Trophoblast cell (in vitro differentiated cells and primary cell): Measurements from ENCODE around the gene GOSR1.
"Not testable (repeated sequence)": the region's sequence is repeated elsewhere in the genome, so short reads cannot be mapped to it uniquely, and the experiment has no call there.

ENCODE experiments used
- DNase-seq, 2 donors: peaks; one replicate each; pipeline ENCODE4 v3.0.0-alpha.2; 2016
- H2AFZ ChIP-seq: 2 replicates; pipeline ENCODE4 v1.6.1; 2013; ENCODE audit warnings: low read length, moderate library complexity, mild to moderate bottlenecking; ENCODE audit not compliant: insufficient read depth, poor library complexity
- H2AK5ac ChIP-seq: 2 replicates; pipeline ENCODE4 v1.6.1; 2013; ENCODE audit warnings: mild to moderate bottlenecking, low read length
- H2BK120ac ChIP-seq: 2 replicates; pipeline ENCODE4 v1.6.1; 2013; ENCODE audit warnings: low read length, mild to moderate bottlenecking, moderate library complexity; ENCODE audit not compliant: insufficient read depth, poor library complexity
- H2BK12ac ChIP-seq: 2 replicates; pipeline ENCODE4 v1.6.1; 2013; ENCODE audit warnings: mild to moderate bottlenecking, low read length, moderate library complexity
- H2BK5ac ChIP-seq: 2 replicates; pipeline ENCODE4 v1.6.1; 2013; ENCODE audit warnings: low read length, low read depth, moderate library complexity, mild to moderate bottlenecking; ENCODE audit not compliant: poor library complexity
- H3K14ac ChIP-seq: 2 replicates; pipeline ENCODE4 v1.6.1; 2013; ENCODE audit warnings: mild to moderate bottlenecking, low read length
- H3K18ac ChIP-seq: 2 replicates; pipeline ENCODE4 v1.6.1; 2013; ENCODE audit warnings: mild to moderate bottlenecking, low read length
- H3K23ac ChIP-seq: 2 replicates; pipeline ENCODE4 v1.6.1; 2013; ENCODE audit warnings: low read length
- H3K27ac ChIP-seq: 2 replicates; pipeline ENCODE4 v1.5.1; 2013; ENCODE audit warnings: low read depth, mild to moderate bottlenecking, inconsistent platforms, low read length, moderate library complexity
- H3K27me3 ChIP-seq: 2 replicates; pipeline ENCODE4 v1.6.1; 2013; ENCODE audit warnings: inconsistent platforms, mild to moderate bottlenecking, low read length, moderate library complexity; ENCODE audit not compliant: insufficient read depth
- H3K36me3 ChIP-seq, 2 experiments: 1 replicate in 1 of 2; 2 replicates in 1 of 2; pipeline ENCODE4 v1.6.1; 2013; ENCODE audit warnings: low read length in 2 of 2, mild to moderate bottlenecking in 2 of 2, moderate library complexity in 1 of 2; ENCODE audit not compliant: insufficient read depth in 2 of 2, control insufficient read depth in 1 of 2
- H3K4ac ChIP-seq: 2 replicates; pipeline ENCODE4 v1.6.1; 2013; ENCODE audit warnings: low read depth, mild to moderate bottlenecking, low read length, moderate library complexity
- H3K4me1 ChIP-seq, 2 experiments: 1 replicate in 1 of 2; 2 replicates in 1 of 2; pipeline ENCODE4 v1.6.1; 2013; ENCODE audit warnings: low read length in 2 of 2, mild to moderate bottlenecking in 2 of 2, moderate library complexity in 1 of 2; ENCODE audit not compliant: insufficient read depth in 2 of 2, control insufficient read depth in 1 of 2
- H3K4me2 ChIP-seq: 2 replicates; pipeline ENCODE4 v1.6.1; 2013; ENCODE audit warnings: inconsistent platforms, mild to moderate bottlenecking, low read length, moderate library complexity
- H3K4me3 ChIP-seq: 2 replicates; pipeline ENCODE4 v1.5.1; 2013; ENCODE audit warnings: mild to moderate bottlenecking, low read depth, low read length, inconsistent platforms
- H3K79me1 ChIP-seq: one replicate; pipeline ENCODE4 v1.6.1; 2013; ENCODE audit warnings: low read length
- H3K79me2 ChIP-seq: 2 replicates; pipeline ENCODE4 v1.6.1; 2013; ENCODE audit warnings: low read length, mild to moderate bottlenecking; ENCODE audit not compliant: control insufficient read depth, insufficient read depth, poor library complexity
- H3K9ac ChIP-seq: 2 replicates; pipeline ENCODE4 v1.6.1; 2013; ENCODE audit warnings: mild to moderate bottlenecking, low read length
- H3K9me3 ChIP-seq: 2 replicates; pipeline ENCODE4 v1.6.1; 2013; ENCODE audit warnings: low read depth, mild to moderate bottlenecking, control low read depth, inconsistent platforms, low read length; ENCODE audit not compliant: insufficient read depth
- H4K12ac ChIP-seq: 2 replicates; pipeline ENCODE4 v1.6.1; 2013; ENCODE audit warnings: low read depth, mild to moderate bottlenecking, low read length, moderate library complexity
- H4K8ac ChIP-seq: 2 replicates; pipeline ENCODE4 v1.6.1; 2013; ENCODE audit warnings: low read depth, mild to moderate bottlenecking, low read length, moderate library complexity
- H4K91ac ChIP-seq: one replicate; pipeline ENCODE4 v1.6.1; 2013; ENCODE audit warnings: low read depth, mild to moderate bottlenecking, low read length, moderate library complexity
- WGBS: extraction: QIAGEN DNeasy Blood & Tissue Kit; methylation state at CpG from one replicate; pipeline ENCODE4 v1.1.7; 2013; ENCODE audit warnings: missing lambda C conversion rate; ENCODE audit not compliant: insufficient read length, insufficient coverage; ENCODE audit errors: extremely low coverage; 5-methylcytosine and 5-hydroxymethylcytosine counted together

The GOSR1 gene

DNA sequence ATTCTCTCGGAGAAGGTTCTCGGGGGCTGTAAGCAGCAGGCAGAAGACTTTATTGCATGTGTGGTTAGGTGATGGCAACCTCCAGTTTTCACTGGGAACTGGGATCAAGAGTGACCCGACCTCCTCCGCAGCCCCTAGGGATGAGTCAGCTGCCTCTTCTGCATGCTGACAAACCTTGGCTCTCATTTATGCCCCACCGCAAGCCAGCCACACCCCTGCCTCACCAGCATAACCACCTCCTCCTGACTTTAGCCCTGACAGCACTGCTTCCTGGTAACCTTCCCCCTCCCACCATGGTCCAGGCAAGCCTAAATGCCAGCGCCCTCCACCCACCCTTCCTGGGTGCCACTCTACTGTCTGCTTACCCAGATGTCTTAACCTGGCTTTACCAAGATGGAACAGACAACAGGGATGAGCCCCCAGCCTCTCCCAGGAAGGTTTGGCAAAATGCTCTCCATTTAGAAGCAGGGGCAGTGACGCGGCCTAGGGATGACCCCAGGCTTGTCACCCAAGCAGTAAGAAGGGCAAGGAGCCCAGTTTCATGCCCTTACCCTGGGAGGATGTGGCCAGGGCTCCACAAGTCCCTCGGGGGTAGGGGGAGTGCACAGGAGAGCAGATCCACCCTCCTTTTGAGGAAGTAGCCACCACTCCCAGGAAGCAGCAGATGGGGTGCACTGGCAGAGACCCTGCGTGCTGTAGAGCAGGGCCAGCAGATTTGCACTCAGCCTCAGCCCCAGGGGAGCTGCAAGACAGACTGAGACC is 73.5 kb downstream of the GOSR1 start:
- no CpG with 5 or more reads among the region's 10 CpGs for WGBS

DNA sequence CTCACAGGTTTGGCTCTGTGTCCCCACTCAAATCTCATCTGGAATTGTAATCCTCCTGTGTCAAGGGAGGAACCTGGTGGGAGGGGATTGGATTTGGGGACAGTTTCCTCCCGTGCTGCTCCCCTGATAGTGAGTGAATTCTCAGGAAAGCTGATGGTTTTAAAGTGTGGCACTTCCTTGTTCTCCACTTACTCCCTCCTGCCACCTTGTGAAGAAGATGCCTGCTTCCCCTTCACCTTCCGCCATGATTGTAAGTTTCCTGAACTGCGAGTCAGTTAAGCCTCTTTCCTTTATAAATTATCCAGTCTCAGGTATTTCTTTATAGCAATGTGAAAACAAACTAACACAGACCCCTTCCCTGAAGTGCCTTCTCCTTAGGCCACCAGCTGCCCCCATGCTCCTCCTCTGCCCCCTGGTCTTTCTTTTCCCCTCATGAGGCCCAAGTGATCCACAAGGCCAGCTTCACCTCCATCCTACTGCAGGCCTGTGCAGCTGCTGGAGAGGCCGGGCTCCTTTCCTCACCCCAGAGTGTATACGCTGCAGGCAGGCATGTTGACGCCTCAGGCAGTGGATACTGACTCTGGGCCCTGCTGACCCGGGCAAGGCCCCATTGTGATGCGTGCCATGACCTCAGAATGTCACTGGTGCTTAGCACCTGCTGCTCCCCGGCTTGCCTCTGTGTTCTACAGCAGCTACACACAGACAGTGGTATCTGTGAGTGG is 74.2 kb downstream of the GOSR1 start:
- not testable (repeated sequence) for H3K27me3 ChIP-seq, H3K14ac ChIP-seq, H3K27ac ChIP-seq, H3K4me3 ChIP-seq, H3K4me2 ChIP-seq, H3K18ac ChIP-seq, H3K9me3 ChIP-seq, H3K23ac ChIP-seq, H3K9ac ChIP-seq, H2AK5ac ChIP-seq, H2BK120ac ChIP-seq, H3K79me2 ChIP-seq, H4K8ac ChIP-seq, H4K12ac ChIP-seq, H2BK12ac ChIP-seq, H2BK5ac ChIP-seq, H3K4ac ChIP-seq, H3K36me3 ChIP-seq, H2AFZ ChIP-seq, H3K79me1 ChIP-seq
- peak; percentile 70 to 82 for DNase-seq
- no CpG with 5 or more reads among the region's 9 CpGs for WGBS
- peak overlapping the region; percentile 20 for H4K91ac ChIP-seq
- H3K4me1 ChIP-seq, result peaks cover 7 to 14% of the 10 kb centered on the region in 2 experiments

More for the DNA sequence above, 73.5 kb downstream of the GOSR1 start:
- H3K4me1 ChIP-seq, result peaks cover 7 to 14% of the 10 kb centered on the region in 2 experiments
- H2BK120ac ChIP-seq, result no peak overlapping the region
- no peaks in the 10 kb centered on the region for H3K36me3 ChIP-seq
- H4K91ac ChIP-seq, result peak overlapping the region; percentile 20
- H4K12ac ChIP-seq, result no peak overlapping the region
- H3K23ac ChIP-seq, result no peak overlapping the region
- no peaks in the 10 kb centered on the region for H3K79me1 ChIP-seq
- H3K9ac ChIP-seq, result no peak overlapping the region
- DNase-seq, result no peak
- H3K9me3 ChIP-seq, result peaks cover 9% of the 10 kb centered on the region
- H2BK12ac ChIP-seq, result no peak overlapping the region
- no peak overlapping the region for H3K27ac ChIP-seq
- no peaks in the 10 kb centered on the region for H3K27me3 ChIP-seq
- H3K18ac ChIP-seq, result no peak overlapping the region
- H2BK5ac ChIP-seq, result no peak overlapping the region
- peak overlapping the region; percentile 7 for H3K14ac ChIP-seq
- no peak overlapping the region for H2AFZ ChIP-seq
- H3K79me2 ChIP-seq, result no peaks in the 10 kb centered on the region
- no peak overlapping the region for H3K4me2 ChIP-seq
- no peak overlapping the region for H4K8ac ChIP-seq
- no peak overlapping the region for H2AK5ac ChIP-seq
- no peak overlapping the region for H3K4ac ChIP-seq
- no peak overlapping the region for H3K4me3 ChIP-seq

DNA sequence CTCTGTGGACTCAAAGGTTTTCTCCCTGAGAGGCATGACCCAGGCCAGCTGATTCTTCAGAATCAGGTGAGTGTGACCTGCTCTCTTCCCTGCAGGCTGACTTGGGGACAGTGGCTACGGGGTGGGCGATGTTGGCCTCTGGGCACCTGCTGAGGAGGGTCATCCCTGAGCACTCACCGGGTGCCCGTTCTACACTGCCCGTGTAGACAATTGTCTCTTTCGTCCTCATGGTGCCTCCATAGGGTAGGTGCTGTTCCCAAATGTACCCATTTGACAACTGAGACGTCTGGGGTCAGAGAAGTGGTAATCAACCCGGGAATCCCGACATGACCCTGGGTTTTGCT is 74.8 kb downstream of the GOSR1 start:
- Histone ChIP-seq H3K9me3 (peaks cover 9% of the 10 kb centered on the region), H2AFZ (no peak overlapping the region), H3K36me3 (no peaks in the 10 kb centered on the region), H2BK5ac (no peak overlapping the region), H3K27ac (no peak overlapping the region), H2BK12ac (no peak overlapping the region), H3K14ac (no peak overlapping the region), H3K27me3 (no peaks in the 10 kb centered on the region), H3K9ac (no peak overlapping the region), H3K18ac (no peak overlapping the region), H3K4me2 (no peak overlapping the region), H4K91ac (no peak overlapping the region), H2AK5ac (no peak overlapping the region), H3K23ac (no peak overlapping the region), H3K4me3 (peak overlapping the region; percentile 9), H2BK120ac (no peak overlapping the region), H4K8ac (no peak overlapping the region), H3K79me2 (no peaks in the 10 kb centered on the region), H4K12ac (no peak overlapping the region), H3K4ac (no peak overlapping the region), H3K79me1 (no peaks in the 10 kb centered on the region), H3K4me1 (peaks cover 7 to 14% of the 10 kb centered on the region in 2 experiments)
- no peak for DNase-seq
- WGBS, result no CpG with 5 or more reads among the region's 9 CpGs

DNA sequence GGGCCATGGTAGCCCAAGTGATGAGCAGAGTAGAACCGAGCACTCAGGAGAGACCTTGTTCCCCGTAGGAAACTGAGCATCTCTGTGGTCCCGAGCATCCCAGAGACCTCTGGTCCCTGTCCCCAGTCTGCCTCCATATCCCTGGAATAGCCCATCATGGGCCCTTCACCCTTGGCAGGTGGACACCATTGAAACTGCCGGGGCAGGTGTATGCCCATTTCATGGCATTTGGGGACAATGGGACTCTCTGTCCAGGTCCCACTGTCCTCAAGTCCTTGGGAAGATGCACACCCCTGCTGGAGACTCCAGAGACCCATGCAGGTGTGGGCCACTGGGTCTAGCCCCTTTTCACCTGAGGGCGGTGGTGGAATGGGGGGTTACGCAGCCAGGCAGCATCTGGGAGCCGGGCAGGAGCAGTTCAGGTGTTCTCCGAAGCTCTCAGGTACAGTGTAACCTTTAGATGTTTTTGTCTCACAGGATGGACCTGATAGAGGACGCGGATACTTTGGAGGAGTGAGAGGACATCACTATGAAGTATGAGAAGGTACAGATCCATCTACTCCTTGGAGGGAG is 75.9 kb downstream of the GOSR1 start:
- Histone ChIP-seq H3K4me2 (no peak overlapping the region), H3K79me1 (no peaks in the 10 kb centered on the region), H3K23ac (no peak overlapping the region), H3K18ac (no peak overlapping the region), H3K79me2 (no peaks in the 10 kb centered on the region), H2AK5ac (no peak overlapping the region), H3K9me3 (peaks cover 6% of the 10 kb centered on the region), H3K27ac (no peak overlapping the region), H4K8ac (no peak overlapping the region), H2AFZ (no peak overlapping the region), H3K4me3 (no peak overlapping the region), H3K9ac (no peak overlapping the region), H2BK120ac (no peak overlapping the region), H3K36me3 (no peaks in the 10 kb centered on the region), H4K91ac (no peak overlapping the region), H2BK5ac (no peak overlapping the region), H3K4ac (no peak overlapping the region), H3K27me3 (no peaks in the 10 kb centered on the region), H2BK12ac (no peak overlapping the region), H3K4me1 (peaks cover 7 to 14% of the 10 kb centered on the region in 2 experiments), H3K14ac (no peak overlapping the region), H4K12ac (no peak overlapping the region)
- WGBS, result no CpG with 5 or more reads among the region's 10 CpGs
- DNase-seq, result no peak
